ENCODE results near the gene KCNA1. TPM values are rescaled to one million over a fixed set of nuclear protein-coding genes. Genes with fewer than 3 reads are reported as not detected.

Gene KCNA1
- 2.3 and 35.2 TPM in 2 replicates for polyA plus RNA-seq

GRCh38 chr12:4909734-4910501 is at the start of gene KCNA1:
Gene KCNA1, plus strand, starts transcription at chr12:4909905. Its CDS starts 1,474 bp downstream, at chr12:4911379.

Other genes starting within 250 kb of the KCNA1 start
- 76.3 and 79.6 TPM in 2 replicates for gene GALNT8, start 189.5 kb upstream of the KCNA1 start, polyA plus RNA-seq
- 1.7 TPM in 1 of 2 replicates, not detected in the other for gene KCNA5, start 134.0 kb downstream of the KCNA1 start, polyA plus RNA-seq